GM12891 (cell line): ENCODE measurements around the gene CRTC3.

ENCODE experiments used
- POLR2A ChIP-seq: IDR thresholded peaks from 2 replicates; pipeline ENCODE4 v1.6.1; 2011; ENCODE audit warnings: low read depth, low read length, control low read depth
- POLR2AphosphoS5 ChIP-seq: IDR thresholded peaks from 2 replicates; pipeline ENCODE4 v1.6.1; 2011; ENCODE audit warnings: low read depth, low read length, control low read depth
- POU2F2 ChIP-seq: IDR thresholded peaks from 2 replicates; pipeline ENCODE4 v1.6.1; 2011; ENCODE audit warnings: low read depth, mild to moderate bottlenecking, control low read depth, low read length, moderate library complexity
- SPI1 ChIP-seq: IDR thresholded peaks from 2 replicates; pipeline ENCODE4 v1.6.1; 2011; ENCODE audit warnings: low read depth, low read length, control low read depth
- TAF1 ChIP-seq: IDR thresholded peaks from 2 replicates; pipeline ENCODE4 v1.6.1; 2011; ENCODE audit warnings: low read depth, low read length, control low read depth

DNA sequence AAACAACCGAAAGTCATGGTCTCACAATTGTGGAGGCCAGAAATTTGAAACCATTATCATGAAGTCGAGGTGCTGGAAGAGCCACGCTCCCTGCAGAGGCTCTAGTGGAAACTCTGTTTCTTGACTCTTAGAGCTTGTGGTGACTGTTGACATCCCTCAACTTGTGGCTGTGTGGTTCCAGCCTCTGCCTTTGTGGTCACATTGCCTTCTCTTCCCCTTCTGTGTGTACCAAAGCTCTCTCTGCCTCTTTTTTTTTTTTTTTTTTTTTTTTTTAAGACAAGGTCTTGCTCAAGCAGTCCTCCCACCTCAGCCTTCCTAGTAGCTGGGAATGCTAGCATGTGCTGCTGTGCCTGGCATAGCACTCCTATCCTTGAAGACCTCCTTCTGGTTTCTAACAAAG is 48.7 kb upstream of the CRTC3 start:
- TF ChIP-seq TAF1 (no peak), POLR2AphosphoS5 (no peak), POLR2A (no peak), SPI1 (no peak), POU2F2 (no peak)
